DND-41 (cell line): ENCODE data around the gene ADGB.

Experiments
- ATAC-seq: fragments of 200-7000 bp; cut with Tn5 transposase; 3 replicates; pipeline ENCODE4 v1.9.1; 2021; ENCODE audit warnings: low read depth; ENCODE audit not compliant: insufficient read depth
- DNase-seq: peaks from one replicate; pipeline ENCODE4 v3.0.0-alpha.2; 2020
- H2AFZ ChIP-seq: 2 replicates; pipeline ENCODE4 v1.6.0; 2012; ENCODE audit warnings: low read depth, low read length
- H3K27ac ChIP-seq: 2 replicates; pipeline ENCODE4 v1.5.1; 2012; ENCODE audit warnings: low read length, inconsistent platforms
- H3K27me3 ChIP-seq: fragments of 200-600 bp; sonication (generic); 2 replicates; pipeline ENCODE4 v1.6.0; 2012; ENCODE audit warnings: low read length, mild to moderate bottlenecking, inconsistent platforms; ENCODE audit not compliant: insufficient read depth, poor library complexity
- H3K36me3 ChIP-seq: 2 replicates; pipeline ENCODE4 v1.5.1; 2012; ENCODE audit warnings: low read length, inconsistent platforms; ENCODE audit not compliant: insufficient read depth
- H3K4me1 ChIP-seq: 2 replicates; pipeline ENCODE4 v1.5.1; 2012; ENCODE audit warnings: mild to moderate bottlenecking, low read length; ENCODE audit not compliant: insufficient read depth
- H3K4me2 ChIP-seq: 2 replicates; pipeline ENCODE4 v1.6.0; 2012; ENCODE audit warnings: mild to moderate bottlenecking, moderate library complexity, low read length, inconsistent platforms; ENCODE audit not compliant: insufficient read depth
- H3K4me3 ChIP-seq, 2 experiments: fragments of 200-600 bp in 1 of 2; shearing (Covaris generic) in 1 of 2; 2 replicates each; pipeline ENCODE4 v1.5.1; 2012 to 2016; ENCODE audit warnings: inconsistent platforms in 2 of 2, low read length in 2 of 2, mild to moderate bottlenecking in 2 of 2, low read depth in 1 of 2, moderate library complexity in 1 of 2
- H3K79me2 ChIP-seq: 2 replicates; pipeline ENCODE4 v1.6.0; 2012; ENCODE audit warnings: low read length, inconsistent platforms; ENCODE audit not compliant: insufficient read depth
- H3K9ac ChIP-seq: 2 replicates; pipeline ENCODE4 v1.6.0; 2012; ENCODE audit warnings: low read depth, mild to moderate bottlenecking, inconsistent platforms, low read length, moderate library complexity
- H3K9me3 ChIP-seq: 2 replicates; pipeline ENCODE4 v1.5.1; 2012; ENCODE audit warnings: low read length, moderate library complexity, mild to moderate bottlenecking, inconsistent platforms; ENCODE audit not compliant: insufficient read depth, severe bottlenecking
- H4K20me1 ChIP-seq: 2 replicates; pipeline ENCODE4 v1.6.0; 2012; ENCODE audit warnings: low read length; ENCODE audit not compliant: insufficient read depth
- CTCF ChIP-seq: IDR thresholded peaks from 2 replicates; pipeline ENCODE4 v1.5.1; 2012; ENCODE audit warnings: borderline replicate concordance, low read length, moderate library complexity, mild to moderate bottlenecking; ENCODE audit not compliant: poor library complexity, severe bottlenecking; ENCODE audit errors: extremely low read depth
- EZH2 ChIP-seq: IDR thresholded peaks from 3 replicates; pipeline ENCODE4 v1.6.1; 2012; ENCODE audit warnings: borderline replicate concordance, low read depth, mild to moderate bottlenecking, moderate library complexity, low read length, inconsistent platforms; ENCODE audit not compliant: severe bottlenecking

The ADGB gene

GRCh38 chr6:146664871-146665360, 66.1 kb downstream of the ADGB start:
- H3K9ac ChIP-seq: no peak overlapping the region
- TF ChIP-seq EZH2 (no peak), CTCF (no peak)
- no peaks in the 10 kb centered on the region for H3K4me1 ChIP-seq
- no peak overlapping the region for H3K27ac ChIP-seq
- no peak overlapping the region for H3K4me2 ChIP-seq
- no peaks in the 10 kb centered on the region for H3K79me2 ChIP-seq
- no peak overlapping the region for H3K4me3 ChIP-seq
- ATAC-seq (no peak), DNase-seq (no peak)
- H2AFZ ChIP-seq: no peak overlapping the region
- no peaks in the 10 kb centered on the region for H3K36me3 ChIP-seq
- H3K9me3 ChIP-seq: no peaks in the 10 kb centered on the region
- H4K20me1 ChIP-seq: no peaks in the 10 kb centered on the region
- H3K27me3 ChIP-seq: no peaks in the 10 kb centered on the region

- Histone ChIP-seq H2AFZ (no peak overlapping the region), H3K9ac (no peak overlapping the region), H3K4me2 (no peak overlapping the region), H3K27me3 (no peaks in the 10 kb centered on the region), H3K9me3 (no peaks in the 10 kb centered on the region), H3K4me1 (no peaks in the 10 kb centered on the region), H3K4me3 (no peak overlapping the region), H3K27ac (no peak overlapping the region), H3K79me2 (no peaks in the 10 kb centered on the region), H4K20me1 (no peaks in the 10 kb centered on the region), H3K36me3 (no peaks in the 10 kb centered on the region)
- TF ChIP-seq EZH2 (no peak), CTCF (no peak)
- ATAC-seq: no peak
- no peak for DNase-seq
These were observed 68.1 kb downstream of the ADGB start for GRCh38 chr6:146666909-146667308.

GRCh38 chr6:146670161-146670560, 71.4 kb downstream of the ADGB start:
- no peaks in the 10 kb centered on the region for H3K79me2 ChIP-seq
- DNase-seq (no peak), ATAC-seq (no peak)
- H3K27me3 ChIP-seq: no peaks in the 10 kb centered on the region
- H2AFZ ChIP-seq: no peak overlapping the region
- no peak overlapping the region for H3K27ac ChIP-seq
- no peaks in the 10 kb centered on the region for H3K36me3 ChIP-seq
- no peaks in the 10 kb centered on the region for H3K4me1 ChIP-seq
- H3K4me2 ChIP-seq: no peak overlapping the region
- no peaks in the 10 kb centered on the region for H3K9me3 ChIP-seq
- no peak overlapping the region for H3K9ac ChIP-seq
- no peak overlapping the region for H3K4me3 ChIP-seq
- H4K20me1 ChIP-seq: no peaks in the 10 kb centered on the region
- TF ChIP-seq EZH2 (no peak), CTCF (no peak)

- H3K36me3 ChIP-seq: no peaks in the 10 kb centered on the region
- no peak overlapping the region for H3K9ac ChIP-seq
- no peak overlapping the region for H3K4me3 ChIP-seq
- H3K27me3 ChIP-seq: no peaks in the 10 kb centered on the region
- H3K27ac ChIP-seq: no peak overlapping the region
- ATAC-seq (no peak), DNase-seq (no peak)
- H4K20me1 ChIP-seq: no peaks in the 10 kb centered on the region
- TF ChIP-seq CTCF (no peak), EZH2 (no peak)
- H3K4me1 ChIP-seq: no peaks in the 10 kb centered on the region
- H3K79me2 ChIP-seq: no peaks in the 10 kb centered on the region
- H2AFZ ChIP-seq: no peak overlapping the region
- no peak overlapping the region for H3K4me2 ChIP-seq
- H3K9me3 ChIP-seq: no peaks in the 10 kb centered on the region
These were observed 74.3 kb downstream of the ADGB start for GRCh38 chr6:146673069-146673468.
